Activated T-helper 9 cell treated with anti-CD3 and anti-CD28 coated beads, Interleukin-2, amount 50 U/mL, for 16 hours (primary cell): ENCODE results near the gene TDP1.
"Not testable (repeated sequence)": the region's sequence is repeated elsewhere in the genome, so short reads cannot be mapped to it uniquely, and the experiment has no call there.

ENCODE experiments used
- DNase-seq: peaks from one replicate; pipeline ENCODE4 v3.0.0-alpha.2; 2020; ENCODE audit warnings: low read depth

Gene TDP1

GRCh38 chr14:90049390-90049789, 93.7 kb downstream of the TDP1 start:
- no peak for DNase-seq

- no peak for DNase-seq
These were observed 94.5 kb downstream of the TDP1 start for GRCh38 chr14:90050271-90050670.

- no peak for DNase-seq
These were observed 97.3 kb downstream of the TDP1 start for GRCh38 chr14:90053044-90053443.

- no peak for DNase-seq
These were observed 99.1 kb downstream of the TDP1 start for GRCh38 chr14:90054803-90055202.

GRCh38 chr14:90056826-90057225, 101.1 kb downstream of the TDP1 start:
- DNase-seq = no peak

- no peak for DNase-seq
These were observed 103.2 kb downstream of the TDP1 start for GRCh38 chr14:90058876-90059458.

GRCh38 chr14:90060312-90060964, 104.7 kb downstream of the TDP1 start:
- peak; percentile 23 for DNase-seq

- DNase-seq = no peak
These were observed 105.4 kb downstream of the TDP1 start for GRCh38 chr14:90060965-90061684.

- DNase-seq = no peak
These were observed 106.0 kb downstream of the TDP1 start, which contains the start of gene KCNK13 for GRCh38 chr14:90061685-90062126. Gene KCNK13 (plus strand): TSS chr14:90061994. CDS start chr14:90062206, 212 bp downstream.

- no peak for DNase-seq
These were observed 106.5 kb downstream of the TDP1 start for GRCh38 chr14:90062127-90062794.

- DNase-seq = no peak
These were observed 107.3 kb downstream of the TDP1 start for GRCh38 chr14:90062822-90063539.

- no peak for DNase-seq
These were observed 116.6 kb downstream of the TDP1 start for GRCh38 chr14:90072350-90072749.

GRCh38 chr14:90079576-90079975, 123.8 kb downstream of the TDP1 start:
- DNase-seq = no peak

GRCh38 chr14:90087433-90087832, 131.7 kb downstream of the TDP1 start:
- DNase-seq = no peak

GRCh38 chr14:90088176-90088575, 132.4 kb downstream of the TDP1 start:
- DNase-seq = no peak

- not testable (repeated sequence) for DNase-seq
These were observed 133.8 kb downstream of the TDP1 start for GRCh38 chr14:90089486-90089885.

- no peak for DNase-seq
These were observed 135.7 kb downstream of the TDP1 start for GRCh38 chr14:90091393-90091792.

- no peak for DNase-seq
These were observed 138.3 kb downstream of the TDP1 start for GRCh38 chr14:90093942-90094595.
